Ramos (cell line): ENCODE results near the gene CDON.
"Not testable (repeated sequence)": the region's sequence is repeated elsewhere in the genome, so short reads cannot be mapped to it uniquely, and the experiment has no call there.

Experiments
- in situ Hi-C: fragments of 300-500 bp; cut with MboI; formaldehyde crosslinking; loops from one replicate; pipeline ENCODE4 v1.14.3; 2022; ENCODE audit warnings: low sequenced_read_pairs; ENCODE audit not compliant: unreplicated experiment

Gene CDON

DNA sequence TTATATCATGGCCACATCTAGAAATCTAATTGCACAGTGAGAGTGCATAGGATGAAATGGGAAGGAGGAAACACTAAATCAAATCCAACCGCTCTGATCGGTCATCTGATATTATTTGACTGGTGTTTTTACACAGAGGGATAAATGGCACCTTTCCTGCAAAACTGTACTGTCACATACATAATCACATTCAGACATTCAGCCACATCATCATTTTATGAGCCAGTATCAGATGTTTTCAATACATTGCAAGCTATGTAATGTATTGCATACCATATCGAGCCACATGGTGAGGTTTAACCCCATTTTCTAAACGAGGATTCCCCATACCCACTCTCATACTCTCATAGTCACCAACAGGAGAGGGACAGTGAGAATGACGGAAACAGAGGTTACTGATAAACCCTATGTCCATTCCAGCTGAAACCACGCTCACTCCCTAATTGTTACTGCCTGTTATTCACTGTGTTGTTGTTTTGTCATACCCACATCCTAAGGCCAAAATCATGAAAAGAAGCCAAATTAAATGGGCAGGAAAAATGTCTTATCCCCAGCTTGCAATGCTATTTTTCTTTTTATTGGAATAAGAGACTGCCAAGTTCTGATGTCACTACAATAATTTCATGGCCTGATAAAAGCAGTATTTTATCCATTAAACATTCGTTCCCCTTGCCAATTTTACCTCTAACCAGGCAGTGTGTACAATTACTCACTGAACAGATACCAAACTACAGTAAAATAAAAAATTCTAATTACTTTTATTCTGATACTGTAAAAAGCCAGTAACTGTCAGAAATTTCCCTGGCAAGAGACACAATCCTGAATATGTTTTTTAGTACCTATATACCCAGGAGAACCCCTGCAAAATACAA, 9.0 kb downstream of the CDON start:
- in situ Hi-C loops = no loop called here

DNA sequence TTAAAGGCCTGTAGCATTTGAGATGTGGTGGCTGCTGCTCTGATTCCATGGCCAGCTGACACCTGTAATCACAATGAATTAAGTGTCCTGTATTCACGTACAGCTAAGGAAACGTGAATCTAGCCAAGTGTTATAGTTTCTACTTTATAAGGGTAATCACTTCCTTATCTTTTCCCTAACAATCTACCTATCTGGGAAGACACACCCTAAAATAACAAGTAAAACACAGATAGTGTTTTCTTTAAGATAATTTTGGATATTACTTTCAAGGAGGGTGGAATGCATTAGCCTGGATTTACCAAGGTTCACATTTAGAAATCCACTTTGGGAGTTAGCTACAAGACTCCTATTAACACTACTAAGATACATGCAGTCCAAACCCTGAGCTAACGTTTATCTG, 11.5 kb downstream of the CDON start:
- in situ Hi-C loops = no loop called here

DNA sequence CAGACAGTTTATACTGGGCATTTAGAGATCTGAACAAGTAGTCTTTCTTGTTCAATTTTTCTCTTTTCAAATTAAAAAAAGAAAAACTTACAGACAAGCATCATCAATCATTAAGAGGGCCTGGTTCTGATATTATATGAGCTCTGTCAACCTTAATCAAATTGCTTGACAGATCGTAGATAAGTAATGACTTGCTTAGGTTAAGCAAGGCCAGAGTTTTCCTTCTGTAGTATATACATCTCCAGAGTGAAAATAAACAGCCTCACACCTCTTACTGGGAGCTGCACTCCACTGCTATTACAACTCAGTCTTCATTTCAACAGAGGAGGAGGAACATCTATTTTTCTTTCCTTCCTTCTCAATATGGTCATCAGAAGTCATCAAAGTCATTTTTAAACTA, 13.5 kb downstream of the CDON start:
- in situ Hi-C loops = no loop called here

DNA sequence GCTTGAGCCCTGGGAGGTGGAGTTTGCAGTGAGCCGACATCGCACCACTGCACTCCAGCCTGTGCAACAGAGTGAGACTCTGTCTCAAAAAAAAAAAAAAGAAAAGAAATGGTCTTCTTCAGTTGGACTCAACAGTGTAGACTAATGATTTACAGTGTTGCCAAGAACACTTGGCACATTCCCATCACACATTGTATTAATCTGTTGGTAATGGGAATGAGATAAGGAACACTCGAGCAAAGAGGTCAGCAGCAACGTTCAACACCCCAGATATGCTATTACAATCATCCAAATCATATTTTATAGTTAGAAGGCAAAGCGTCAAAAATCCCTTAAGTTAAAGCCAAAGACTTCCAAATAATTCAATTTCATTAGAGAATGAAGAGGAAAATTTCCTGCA, 14.5 kb downstream of the CDON start:
- in situ Hi-C loops = no loop called here

DNA sequence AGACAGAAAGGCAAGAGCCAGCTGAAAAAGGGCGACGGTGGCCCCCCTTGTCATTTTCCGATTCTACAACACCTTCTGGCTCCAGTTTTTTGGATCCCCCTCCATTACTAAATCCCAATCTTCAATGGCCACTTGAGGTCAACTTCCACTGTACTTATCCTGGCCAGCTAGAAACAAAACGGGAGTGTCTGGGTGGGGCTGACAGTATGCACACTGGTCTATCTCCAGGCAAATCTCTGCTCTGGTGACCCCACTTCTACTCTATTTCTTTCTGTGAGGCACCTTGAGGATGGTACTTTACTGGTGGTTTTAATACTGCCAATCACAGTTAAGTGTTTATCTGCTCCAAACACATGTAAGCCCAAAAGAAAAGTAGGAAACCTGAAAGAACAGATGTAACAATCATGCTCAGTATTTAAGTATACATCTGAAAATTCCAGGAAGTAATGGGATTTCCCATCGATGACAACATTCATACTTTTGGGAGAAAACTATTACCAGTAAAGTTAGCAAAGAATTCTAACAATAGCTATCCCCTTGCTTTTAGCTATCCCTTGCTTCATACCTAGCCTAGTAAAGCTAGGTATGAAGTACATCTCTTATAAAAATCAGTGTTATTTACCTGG, 16.0 kb downstream of the CDON start:
- in situ Hi-C loops = no loop called here

DNA sequence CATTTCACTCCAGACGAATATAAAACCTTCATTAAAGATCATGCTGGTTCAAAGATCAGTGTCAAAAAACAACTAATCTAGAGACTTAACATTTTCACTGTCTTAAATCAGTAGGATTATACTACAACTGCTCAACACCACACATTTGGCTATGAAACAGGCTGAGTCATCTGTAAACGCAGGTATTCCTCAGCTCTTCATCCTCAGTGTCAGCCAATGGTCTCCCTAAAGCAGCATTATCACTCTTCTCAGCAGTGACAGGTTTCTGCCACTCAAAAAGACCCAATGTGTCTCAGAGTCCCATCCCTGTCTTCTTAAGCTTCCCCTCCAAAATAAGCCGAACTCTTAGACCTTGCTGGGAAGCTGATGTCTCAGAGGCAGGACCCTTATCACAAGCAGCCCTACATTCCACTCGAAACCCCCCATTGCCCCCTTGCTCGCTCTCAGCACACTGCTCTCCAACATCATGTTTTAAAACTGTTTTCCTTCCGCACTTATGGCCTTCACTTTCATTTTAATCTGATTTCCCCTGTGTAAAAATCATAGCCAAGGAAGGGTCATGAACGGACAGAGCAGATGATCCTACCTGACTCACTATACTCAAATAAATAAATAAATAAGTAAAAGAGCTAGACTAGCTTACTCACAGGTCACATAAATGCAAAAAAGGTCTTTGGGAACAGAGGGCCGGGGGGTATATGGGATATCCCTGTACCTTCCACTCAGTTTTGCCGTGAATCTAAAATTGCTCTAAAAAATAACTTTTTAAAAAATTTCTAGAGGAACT, 23.0 kb downstream of the CDON start:
- in situ Hi-C loops = no loop called here

DNA sequence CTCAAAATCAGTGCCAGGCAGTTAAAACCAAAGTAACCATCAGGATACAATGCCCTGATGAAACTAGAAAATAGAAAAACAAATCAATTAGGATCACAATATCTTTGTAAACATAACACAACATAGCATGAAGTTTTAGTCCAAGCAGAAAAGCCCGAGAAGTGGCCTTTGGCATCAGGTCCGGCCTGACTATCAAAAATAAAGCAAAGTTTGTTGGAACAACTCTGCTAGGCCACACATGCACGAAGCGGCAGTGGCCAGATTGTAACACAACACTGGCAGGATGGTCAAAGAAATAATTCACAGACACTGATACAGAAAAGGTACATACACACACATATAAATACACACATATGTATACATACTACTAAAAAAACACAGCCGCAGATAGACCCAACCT, 26.9 kb downstream of the CDON start:
- in situ Hi-C loops = no loop called here

DNA sequence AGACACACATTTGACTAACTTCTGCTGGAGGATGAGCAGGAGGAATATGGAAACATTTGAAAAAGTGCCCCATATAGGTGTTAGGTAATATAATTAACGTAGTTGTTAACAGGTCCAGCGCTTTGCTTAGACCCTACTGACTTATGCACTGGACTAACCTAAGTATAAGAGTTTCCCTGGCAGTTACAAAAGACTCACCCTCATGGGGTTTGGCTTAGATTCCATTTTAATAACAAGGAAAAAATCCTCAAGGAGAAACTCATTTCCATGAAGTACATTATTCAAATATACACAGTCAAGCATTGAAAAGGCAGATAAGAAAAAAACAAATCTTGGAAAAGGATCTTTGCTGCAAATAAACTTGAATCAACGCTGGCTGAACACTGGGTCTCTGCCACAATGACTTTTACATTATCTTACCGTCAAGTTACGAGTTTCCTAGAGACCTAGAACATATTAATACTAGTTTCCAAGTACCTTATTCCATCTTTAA, 27.7 kb downstream of the CDON start:
- in situ Hi-C loops = no loop called here

DNA sequence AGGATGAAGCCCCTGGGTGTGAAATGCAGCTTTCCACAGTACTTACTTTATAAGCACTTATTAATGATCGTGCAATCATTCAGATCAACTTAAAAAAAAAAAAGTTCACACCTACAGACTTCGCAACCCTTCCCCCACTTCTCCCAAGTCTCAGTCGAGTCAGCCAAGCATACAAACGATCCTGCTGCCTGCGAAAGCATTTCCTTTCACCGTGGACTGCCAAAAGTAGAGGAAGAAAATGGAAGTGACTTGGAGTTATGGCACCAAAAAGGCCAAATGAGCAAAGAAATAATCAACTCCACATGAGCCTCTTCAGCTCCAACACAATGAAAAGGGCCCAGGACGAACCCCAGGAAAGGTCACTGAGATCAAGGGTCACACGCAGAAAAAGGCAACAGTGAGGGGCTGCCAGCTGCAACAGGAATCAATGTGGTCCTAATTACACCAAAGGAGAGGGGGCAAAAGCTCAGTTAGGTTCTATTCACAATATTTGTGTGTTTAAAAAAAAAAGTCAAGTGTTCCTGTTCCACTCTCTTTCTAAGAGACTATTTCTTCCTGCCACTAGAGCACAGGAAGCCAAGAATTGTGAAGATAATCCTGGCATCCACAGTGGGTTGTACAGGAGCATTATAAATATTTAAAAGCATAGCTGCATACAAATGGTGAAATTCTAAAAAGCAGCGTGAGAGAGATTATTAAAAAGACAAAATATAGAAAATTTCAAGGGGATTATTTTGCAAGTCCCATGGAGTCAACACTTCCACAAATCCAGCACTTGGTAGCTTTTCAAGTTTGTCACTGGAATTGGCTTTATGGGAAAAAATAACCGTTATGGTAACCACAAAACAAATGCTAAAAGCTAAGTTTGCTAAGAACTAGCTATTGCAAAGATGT, 28.4 kb downstream of the CDON start:
- in situ Hi-C loops = no loop called here

DNA sequence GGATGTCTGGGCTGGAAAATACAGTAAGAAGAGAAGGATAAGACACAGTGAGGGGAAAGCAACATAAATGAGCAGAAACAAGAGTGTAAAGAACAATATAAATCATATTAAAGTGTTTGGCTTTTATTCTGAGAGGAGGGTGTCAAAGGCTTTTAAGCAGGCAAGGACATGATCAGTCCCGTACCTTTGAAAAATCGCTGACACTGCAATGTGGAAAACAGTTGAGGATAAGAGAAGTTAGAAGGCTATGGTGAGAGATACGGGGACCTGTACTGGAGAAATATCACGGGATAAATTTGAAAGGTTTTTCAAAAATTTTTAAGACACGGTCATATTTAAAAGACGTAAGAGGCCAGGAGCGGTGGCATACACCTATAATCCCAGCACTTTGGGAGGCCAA, 30.3 kb downstream of the CDON start:
- in situ Hi-C loops = no loop called here

DNA sequence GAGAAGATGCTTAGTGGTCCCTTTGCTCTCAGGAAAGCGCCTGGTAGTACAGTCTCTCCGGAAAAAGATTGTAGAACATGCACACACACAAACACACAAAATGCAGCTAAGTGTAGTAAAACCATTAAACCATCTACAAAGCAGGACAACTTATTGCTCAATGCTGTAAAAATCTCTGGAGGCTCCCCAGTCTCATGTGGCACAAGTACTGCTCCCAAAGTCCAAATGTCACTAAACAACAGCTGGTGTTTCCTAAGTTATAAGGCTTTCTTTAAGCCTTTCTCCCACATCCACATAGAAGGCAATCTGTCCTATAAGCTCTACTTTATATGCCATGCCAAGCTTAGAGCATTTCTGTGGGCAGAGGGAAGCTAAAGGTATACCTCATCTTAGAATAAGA, 32.9 kb downstream of the CDON start:
- in situ Hi-C loops = no loop called here

DNA sequence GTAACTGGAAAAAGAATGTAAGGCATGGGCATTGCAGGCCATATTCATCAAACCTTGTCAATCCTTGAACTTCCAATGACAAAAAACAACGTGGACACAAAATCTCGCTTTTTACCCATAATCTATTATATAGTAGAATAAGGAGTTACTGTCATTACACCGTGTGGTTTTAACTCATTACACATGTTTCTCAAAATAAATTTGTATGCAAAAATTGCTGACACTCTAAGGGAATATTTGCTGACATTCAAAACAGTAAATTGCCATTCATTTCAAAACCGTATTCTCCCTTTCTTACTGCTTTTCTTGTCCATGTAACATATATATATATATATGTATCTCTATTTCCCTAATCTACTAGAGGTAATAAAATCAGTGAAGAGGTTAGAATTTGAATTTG, 33.4 kb downstream of the CDON start:
- in situ Hi-C loops = no loop called here

DNA sequence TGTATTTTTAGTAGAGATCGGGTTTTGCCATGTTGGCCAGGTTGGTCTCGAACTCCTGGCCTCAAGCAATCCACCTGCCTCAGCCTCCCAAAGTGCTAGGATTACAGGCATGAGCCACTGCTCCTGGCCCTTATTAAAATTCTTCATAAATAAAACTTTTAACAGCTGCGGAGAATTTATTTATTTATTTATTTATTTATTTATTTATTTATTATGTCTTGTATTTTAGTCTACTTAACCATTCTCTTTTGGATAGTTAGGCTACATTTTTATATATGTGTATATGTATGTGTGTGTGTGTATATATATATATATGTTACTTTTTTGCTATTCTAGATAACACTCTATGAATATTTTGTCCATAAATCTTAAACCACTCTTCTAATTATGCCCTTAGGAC, 34.1 kb downstream of the CDON start:
- in situ Hi-C loops = not testable (repeated sequence)

DNA sequence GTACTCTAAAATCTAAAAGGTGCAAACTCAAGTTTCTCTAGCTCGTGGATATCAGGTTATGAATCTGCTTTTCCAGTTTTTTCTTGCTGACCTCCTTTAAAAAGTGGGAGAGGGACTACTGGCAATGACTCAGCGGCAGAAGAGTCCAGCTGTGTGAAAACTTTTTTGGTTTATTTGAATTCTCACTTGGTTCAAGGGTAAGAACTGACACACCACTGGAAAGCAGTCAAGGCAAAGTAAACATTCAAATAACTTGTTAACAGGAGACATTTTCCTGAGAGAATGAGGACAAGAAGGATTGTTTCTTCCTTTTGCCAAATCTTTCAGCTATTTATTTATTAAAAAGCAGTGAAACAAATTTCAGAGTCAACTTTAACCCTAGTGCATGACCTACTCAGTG, 36.1 kb downstream of the CDON start:
- in situ Hi-C loops = no loop called here

DNA sequence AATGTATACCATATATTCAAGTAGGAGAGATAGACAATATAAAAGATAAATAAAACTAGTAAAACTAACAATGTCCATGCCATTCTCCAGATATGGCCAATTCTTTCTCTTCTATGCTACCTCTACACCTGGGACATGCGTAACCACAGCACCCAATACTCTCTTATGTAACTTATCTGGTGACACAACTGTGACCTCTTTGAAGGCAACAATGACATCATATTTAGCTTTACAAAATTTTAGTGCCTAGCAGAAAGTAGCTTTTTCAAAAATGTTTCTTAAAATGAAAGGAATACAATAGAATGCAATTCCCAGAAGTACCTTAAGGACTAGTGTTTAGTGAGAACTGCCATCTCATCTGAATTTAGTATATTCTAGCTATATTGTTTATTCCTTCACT, 36.8 kb downstream of the CDON start:
- in situ Hi-C loops = no loop called here

DNA sequence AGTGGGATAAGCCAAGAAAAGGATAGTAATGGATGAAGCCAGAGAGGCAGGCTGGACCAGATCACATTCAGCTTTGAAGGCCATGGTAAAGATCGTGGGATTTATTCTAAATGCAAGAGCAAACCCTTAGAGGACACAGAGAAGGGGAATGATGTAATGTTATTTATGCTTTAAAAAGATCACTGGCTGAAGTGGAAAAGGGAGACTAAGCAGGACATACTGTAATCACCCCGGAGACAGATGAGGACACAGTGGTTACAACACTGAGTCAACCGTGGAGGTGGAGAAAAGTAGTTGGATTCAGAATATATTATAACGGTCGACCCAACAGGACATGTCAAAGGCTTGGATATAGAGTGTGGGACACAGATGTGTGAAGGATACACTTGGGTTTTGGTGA, 38.5 kb downstream of the CDON start:
- in situ Hi-C loops = no loop called here

DNA sequence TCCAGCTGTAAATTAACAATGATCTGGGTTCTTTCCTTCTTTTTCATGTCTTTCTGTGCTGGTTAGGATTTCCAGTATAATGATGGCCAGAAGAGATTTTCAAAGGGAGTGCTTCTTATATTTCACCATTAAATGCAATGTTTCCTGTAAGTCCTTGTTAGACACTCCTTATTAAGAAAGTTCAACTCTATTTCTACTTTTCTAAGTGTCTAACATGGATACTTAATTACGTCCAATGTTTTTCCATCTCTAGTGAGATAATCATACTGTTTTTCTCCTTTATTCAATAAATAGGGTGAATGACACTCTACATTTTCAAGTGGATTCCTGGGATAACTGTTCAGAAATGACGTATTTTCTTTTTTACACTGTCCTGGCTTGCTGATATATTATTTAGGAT, 49.8 kb downstream of the CDON start:
- in situ Hi-C loops = no loop called here

DNA sequence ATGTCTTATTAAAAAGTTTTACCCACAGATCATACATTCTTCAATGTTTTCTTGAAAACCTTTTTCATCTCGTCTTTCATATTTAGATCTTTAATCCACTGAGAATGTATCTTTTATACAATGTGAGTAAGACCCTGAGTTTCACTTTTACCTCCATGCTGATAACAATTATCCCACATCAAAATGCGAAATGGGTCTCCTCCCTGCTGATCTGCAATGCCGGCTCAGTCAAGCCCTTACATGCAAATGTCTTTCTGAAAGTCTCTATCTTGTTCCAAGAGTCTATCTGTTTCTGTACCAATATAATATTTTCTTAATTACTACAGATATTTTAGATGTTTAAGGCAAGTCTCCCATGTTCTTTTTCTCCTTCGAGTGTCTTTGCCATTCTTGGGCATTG, 50.9 kb downstream of the CDON start:
- in situ Hi-C loops = no loop called here

DNA sequence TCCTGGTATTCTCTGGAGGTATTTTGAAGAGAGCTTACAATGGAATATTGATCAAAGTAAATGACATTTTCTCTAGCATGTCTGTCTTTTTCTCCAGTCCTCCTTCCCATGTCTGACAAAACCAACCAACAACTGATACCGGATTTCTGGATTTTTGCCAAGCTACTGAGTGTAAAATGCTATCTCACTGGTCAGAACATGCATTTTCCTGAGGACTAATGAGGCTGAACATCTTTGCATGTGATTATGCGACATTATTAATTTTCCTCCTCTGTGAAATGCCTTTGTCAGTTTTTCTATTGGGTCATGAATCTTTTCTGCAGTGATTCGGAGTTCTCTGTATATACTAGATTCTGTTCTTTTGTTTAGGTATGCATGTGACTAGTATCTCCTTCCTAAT, 51.4 kb downstream of the CDON start:
- in situ Hi-C loops = no loop called here

DNA sequence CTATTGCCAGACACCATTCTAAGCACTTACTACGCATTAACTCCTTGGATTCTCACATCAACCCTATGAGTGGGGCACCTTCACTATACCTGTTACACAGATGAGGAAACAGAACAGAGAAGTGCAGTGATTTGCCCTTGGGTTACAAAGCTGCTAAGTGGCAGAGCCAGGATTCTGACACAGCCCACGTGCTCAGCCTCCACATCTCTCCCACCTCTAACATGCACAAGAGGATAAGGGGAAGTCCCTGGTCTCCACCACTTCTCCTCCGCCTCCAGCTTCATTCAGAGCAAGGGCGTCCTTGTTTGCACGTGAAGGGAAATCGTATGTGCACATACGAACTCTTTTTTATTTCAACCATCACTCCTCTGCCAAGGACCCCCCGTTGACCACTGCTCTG, 53.7 kb downstream of the CDON start:
- in situ Hi-C loops = no loop called here
